Stimulated activated CD8-positive, alpha-beta memory T cell treated with anti-CD3 and anti-CD28 coated beads, Interleukin-7, amount 100 ng/mL, for 4 hours (primary cell): Measurements from ENCODE around the gene FARS2.

ENCODE experiments used
- DNase-seq, 2 donors: peaks; one replicate each; pipeline ENCODE4 v3.0.0-alpha.2; 2020; ENCODE audit warnings: low read depth in 2 of 2

The FARS2 gene

DNA sequence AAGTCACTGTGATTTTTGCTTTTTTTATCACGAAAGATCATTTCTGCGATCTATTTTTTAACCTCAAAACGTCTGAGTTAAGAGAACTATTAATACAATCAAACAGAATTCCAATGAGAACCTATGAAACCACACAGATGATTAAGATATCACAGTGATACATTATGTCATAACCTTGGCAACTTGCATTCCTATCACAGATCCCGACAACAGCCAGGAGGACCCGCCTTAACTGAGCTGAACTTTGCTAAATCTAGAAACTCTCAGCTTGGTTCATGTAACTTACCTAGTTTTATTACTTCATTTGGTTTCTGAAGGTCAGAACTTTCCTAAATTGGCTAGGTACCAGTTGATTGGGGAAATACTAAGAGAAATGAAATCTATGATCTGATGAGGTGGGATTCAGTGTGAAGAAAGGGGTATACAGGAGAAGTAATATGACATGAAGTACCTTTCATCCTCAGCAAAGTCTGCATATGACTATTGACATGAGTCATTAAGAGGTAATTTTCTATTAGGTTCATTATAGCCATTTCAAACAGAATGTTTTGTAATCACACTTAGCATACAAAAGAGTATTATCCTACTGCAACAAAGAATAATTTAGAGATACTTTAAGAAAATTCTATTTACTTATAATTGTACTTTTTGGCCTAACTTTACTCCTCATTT lies 11.7 kb upstream of the FARS2 start:
- no peak for DNase-seq

DNA sequence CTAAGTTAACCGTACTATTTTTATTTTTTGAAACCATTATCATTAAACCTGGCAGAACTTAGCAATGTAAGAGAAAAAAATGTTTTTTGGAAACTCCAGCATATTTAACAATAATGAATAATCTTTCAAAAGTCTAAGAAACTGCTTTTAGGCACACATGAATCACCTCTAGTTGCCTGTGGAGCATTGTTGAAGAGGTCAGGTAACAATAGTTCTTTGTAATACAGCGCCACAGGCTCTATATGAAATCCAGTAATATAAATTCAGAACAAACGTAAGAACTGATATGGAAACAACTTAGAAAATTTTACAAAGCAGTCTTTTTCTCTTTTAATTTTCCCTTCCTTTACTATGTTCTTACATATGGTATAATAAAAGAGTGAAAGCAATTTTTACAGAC lies 10.9 kb upstream of the FARS2 start:
- DNase-seq, result no peak

DNA sequence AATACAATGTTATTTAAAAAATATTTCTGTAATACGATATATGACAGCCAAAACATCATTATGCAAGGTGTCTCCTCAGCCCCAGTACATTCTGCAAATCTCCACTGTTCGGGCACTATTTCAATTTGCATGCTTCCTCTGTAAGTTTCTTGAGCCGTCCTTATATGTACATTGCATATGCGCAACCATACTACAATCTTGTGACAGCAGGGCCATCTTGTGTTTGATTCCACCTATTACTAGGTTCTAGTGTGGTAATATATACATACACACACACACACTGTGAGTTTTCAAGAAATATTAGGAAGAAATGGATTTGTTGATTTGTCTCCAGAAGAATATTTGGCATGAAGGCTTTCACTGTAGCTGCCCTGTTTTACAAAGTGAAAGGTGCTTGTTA lies 10.4 kb upstream of the FARS2 start:
- DNase-seq, result no peak

DNA sequence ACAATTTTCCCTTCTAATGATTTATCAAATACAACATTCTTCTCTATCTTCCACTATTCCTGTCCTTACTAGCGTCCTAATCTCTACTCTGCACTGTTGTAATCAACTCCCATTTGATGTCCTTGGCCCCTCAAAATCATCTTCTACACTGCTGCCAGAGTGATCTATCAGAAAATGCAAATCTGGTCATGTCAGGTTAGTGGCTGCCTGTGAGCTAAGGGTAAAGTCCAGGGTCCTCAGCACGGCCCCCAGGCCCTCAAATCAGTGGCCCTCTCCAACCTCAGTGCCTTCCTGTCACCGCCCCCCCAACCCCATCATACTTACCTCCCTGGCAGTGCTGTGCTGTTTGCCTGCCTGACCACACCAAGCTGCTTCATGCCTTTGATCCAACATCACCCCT lies 4.4 kb upstream of the FARS2 start:
- no peak for DNase-seq

DNA sequence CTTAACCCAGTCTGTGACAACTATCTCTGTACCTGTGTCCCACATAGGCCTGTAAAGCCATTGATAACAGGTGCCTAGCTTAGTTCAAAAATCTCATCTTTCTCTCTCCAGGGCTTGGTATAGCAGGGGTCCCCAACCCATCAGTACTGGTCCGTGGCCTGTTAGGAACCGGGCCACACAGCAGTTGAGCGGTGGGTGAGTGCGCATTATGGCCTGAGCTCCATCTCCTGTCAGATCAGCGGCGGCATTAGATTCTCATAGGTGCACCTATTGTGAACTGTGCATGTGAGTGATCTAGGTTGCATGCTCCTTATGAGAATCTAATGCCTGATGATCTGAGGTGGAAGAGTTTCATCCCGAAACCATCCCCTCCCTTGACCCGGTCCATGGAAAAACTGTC lies 3.9 kb upstream of the FARS2 start:
- DNase-seq, result no peak

DNA sequence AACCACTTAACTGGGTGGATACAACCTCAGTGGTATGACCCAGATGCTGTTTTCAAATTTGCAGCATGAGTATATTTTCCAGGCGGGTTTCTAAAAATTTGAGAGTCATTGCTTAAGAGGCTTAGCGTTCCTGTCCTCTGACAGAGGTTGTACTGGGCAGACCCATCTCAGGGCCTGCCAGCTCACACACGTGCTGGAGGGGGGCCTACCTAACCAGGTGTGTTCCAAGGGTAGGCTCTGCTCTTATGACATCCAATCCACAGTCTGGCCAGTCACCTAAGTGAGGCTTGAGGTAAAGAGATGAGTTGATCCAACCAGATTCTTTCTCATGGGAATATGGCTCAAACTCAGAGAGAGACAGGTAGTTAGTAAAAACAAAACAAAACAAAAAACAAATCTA lies 1.9 kb upstream of the FARS2 start:
- no peak for DNase-seq

DNA sequence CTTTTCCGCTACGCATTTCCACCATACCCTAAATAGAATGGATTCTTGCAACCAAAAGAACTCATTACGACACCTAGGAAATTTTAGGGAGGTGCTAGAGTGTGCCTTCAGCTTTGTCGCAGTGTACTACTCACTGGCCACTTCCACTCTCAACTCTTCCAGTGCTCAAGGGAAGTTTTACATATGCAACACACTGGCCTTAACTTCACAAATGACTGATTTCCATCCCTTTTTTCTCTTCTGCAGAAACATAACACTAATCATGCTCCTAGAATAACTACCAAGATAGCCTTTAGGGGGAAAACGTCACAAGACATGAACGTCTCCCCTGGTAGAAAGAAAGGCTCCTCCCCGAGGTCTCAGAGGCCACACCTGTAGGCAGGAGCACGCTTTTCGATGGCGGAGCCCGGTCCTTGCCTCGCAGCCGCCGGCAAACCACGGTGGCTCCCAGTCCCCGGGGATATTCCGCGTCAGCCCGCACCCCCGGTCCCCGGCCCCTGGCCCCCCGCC lies 1.1 kb upstream of the FARS2 start:
- DNase-seq, result peak; percentile 65 to 73

DNA sequence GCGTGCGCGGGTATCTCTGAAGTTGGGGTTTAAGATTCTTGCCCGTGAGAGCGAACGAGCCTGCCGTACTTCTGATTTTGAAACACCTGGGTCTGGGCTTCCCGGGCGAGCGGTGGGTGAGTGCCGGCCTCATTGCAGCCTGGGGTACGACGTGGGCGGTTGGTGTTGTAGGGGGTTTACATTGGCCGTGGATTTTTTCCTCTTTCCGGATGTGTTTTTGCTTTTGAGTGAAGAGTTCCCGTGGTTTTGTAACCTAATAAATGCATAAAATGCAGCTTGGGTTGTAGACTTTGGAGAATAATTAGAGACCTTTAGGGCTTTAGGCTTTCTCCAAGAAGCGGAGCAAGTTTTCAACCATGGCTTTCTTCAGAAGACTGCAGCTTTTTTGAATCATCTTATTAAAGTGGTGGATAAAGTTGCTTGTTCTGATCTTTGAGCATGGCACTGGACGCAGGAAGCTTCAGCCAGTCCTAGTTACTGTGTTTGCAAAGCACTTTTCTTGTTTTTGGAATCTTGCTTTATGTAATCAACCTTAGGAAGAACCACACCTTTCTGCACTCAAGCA lies 314 bp downstream of the FARS2 start:
- DNase-seq, result no peak

DNA sequence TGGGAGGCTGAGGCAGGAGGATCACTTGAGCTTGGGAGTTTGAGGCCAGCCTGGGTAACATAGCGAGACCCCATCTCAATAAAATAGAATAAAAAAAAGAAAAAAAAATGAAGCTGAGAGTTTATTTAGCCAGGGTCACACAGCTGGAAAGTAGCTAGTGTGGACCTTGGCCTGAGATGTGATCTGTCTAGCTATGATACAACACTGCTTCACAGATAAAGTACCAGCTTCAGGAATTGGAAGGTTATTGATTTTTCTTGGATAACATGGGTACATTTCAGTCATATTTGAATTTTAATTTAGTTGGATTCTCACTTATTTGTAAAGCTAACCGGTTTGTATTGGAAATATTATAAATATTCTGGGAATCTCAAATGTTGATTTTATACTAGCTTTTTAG lies 5.1 kb downstream of the FARS2 start:
- DNase-seq, result no peak

DNA sequence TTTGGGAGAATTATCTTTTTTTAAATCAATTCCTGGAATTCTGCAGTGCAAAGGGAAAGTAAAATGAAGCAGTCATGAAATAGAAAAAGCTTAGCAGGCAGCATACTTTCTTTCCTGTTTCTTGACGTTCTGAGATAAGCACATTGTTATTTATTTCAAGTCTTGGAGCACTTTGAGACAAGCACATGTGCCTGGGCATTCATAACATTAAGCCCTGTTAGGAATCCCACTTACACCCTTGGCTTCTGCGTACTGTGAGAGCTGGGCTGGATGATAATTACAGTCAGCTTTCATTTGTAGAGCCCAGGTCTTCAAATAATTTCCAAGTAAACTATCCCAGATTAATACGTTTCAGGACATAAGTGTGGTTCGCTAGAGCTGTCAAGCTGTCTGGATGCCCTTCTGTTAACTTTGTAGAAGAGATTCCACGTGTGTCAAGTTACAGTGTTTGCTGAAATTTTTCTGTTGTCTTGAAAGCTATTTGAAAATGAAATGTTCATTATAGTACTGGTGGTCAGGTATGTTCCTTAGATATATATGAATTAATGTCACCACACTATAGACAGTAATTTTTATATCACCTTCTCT lies 8.9 kb downstream of the FARS2 start:
- no peak for DNase-seq

DNA sequence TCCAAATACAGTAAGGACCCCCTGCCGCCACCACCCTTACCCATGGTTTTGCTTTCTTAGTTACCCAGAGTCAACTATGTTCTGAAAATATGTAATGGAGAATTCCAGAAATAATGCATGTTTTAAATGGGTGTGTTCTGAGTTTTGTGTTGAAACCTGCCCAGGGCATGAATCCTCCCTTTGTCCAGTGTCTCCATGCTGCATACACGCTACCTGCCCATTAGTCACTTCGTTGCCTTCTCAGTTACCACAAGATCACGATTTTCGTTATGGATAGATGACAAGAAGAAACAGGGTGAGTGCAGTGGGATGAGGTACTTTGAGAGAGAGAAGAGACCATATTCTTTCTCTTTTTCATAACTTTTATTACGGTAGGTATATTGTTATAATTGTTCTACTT lies 10.6 kb downstream of the FARS2 start:
- no peak for DNase-seq

DNA sequence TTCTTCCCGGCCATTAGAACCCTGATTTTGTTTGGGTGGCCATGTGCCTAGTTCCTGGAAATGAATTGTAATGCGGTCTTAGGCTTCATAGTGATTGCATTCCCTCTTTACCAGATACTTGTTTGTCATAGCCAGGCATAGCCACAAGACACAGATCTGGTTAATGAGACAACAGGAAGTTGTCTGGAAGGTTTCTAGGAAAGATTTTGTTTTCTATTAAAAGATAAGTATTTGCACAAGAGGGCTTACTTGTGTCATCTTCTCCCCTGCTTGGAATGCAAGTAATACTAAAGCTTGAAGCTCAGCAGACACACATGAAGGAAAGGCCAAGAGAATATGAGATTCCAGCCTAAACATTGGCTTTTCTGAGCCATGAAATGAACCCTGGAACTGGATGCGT lies 12.9 kb downstream of the FARS2 start:
- no peak for DNase-seq

DNA sequence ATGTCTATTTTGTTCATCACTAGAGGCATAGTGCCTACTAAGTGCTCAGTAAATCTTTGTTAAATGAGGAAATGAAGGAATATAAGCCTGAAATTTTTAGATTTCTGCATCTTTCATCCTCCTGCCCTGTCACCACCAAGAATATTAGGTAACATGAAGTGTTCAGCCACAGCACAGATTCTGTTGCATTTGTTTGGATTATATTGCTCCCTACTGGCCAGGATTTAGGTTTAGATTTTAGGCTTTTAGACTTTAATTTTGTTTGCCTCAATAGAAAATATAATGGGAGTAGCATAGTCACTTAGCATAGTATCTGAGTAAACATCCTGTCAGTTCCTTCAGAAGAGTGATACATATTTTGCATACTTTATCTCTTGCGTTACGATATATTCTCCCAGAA lies 14.2 kb downstream of the FARS2 start:
- no peak for DNase-seq

DNA sequence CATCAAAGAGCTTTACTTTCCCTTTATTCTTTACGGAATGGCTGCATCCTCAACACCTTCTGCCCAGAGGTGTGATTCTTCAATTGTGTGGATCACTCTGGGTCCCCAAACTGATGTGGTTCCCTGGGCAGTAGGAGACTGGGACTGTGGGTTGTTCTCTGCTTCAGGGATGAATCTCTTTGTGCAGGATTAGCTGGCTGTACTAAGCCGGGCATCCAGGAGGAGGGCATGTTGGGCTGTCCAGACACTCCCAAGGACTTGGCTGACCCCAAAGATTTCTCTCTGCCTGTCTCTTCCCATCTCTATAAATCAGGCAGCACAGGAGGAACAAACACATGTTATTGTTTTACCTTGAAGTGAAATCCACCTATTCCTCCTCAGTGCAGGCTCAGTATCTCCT lies 15.3 kb downstream of the FARS2 start:
- DNase-seq, result no peak

DNA sequence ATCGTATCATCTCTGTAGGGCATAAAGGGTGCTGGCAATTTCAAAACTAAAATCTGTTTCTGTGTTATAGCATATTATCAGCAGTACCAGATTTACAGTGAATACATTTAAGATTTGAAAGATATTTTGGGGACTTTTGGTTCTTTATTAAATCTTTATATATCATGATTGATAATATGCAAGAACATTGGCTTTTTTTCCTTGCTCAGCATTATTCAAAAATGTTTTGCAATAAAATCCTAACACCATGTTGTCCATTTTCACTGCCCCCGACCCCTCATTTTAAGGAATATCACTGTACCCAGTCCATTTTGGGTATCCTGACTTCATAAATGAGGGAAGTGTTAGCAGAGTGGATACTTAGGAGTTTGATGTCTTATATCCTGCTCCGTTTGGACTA lies 16.3 kb downstream of the FARS2 start:
- no peak for DNase-seq

DNA sequence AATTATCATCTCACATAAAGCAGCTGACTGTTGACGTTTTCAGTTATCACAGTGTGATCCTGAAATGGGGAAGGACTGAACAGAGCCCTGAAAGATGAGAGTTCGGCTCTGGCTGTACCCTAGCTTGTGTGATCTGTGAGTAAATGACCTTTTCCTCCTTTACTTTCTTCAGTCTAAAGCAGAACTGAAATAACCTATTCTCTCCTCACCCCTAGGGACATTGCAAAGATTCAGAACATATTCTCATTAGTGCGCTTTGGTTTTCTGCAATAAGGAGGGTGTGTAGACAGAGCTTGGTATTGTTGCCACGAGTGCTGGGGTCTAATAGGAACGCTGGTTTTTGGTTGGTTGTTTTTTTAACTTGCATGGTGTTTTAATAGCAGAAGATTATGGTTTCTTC lies 16.7 kb downstream of the FARS2 start:
- DNase-seq, result no peak

DNA sequence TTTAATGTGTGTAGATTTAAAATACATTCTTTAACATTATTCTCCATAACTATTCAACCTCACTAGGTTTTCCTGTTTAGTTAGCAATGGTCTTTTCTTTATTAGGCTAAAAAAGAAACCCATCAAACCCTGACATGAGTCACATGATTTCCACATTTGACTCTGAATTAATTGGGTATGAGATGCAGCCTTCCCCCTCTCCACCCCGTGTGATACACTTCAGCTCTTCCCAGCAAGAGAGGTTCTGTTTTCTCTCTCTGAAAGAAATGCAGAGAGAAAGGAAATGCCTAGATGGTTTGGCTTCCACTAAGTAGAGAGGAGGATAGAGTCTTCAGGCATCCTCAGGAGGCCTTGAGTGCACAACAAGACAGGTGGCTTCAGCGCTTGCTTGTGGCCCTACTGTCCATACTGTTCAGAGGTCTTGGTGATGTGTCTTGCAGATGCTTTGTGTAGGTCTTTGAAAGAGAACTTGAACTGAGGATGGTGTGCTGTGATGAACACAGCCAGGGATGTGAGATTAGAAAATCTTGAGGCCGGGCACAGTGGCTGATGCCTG lies 17.3 kb downstream of the FARS2 start:
- no peak for DNase-seq

DNA sequence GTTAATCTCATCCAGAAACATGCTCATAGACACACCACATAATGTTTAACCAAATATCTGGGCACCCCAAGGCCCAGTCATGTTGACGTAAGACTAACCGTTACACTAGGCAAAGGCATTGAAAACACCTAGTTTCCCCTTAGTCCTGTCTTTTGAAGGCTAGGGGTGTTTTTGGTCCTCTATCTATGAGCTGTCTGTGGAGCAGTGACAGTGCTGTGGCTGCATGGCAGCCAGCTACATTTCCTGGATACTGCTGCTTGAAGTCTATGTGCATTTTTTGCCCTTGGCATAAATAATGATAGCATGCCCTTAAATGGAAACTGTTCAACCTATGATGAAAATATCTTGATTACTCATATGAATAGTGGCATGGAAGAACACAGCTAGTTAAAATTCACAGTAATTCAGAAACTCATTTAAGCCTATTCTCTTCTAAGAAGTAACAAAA lies 18.6 kb downstream of the FARS2 start:
- DNase-seq, result no peak

DNA sequence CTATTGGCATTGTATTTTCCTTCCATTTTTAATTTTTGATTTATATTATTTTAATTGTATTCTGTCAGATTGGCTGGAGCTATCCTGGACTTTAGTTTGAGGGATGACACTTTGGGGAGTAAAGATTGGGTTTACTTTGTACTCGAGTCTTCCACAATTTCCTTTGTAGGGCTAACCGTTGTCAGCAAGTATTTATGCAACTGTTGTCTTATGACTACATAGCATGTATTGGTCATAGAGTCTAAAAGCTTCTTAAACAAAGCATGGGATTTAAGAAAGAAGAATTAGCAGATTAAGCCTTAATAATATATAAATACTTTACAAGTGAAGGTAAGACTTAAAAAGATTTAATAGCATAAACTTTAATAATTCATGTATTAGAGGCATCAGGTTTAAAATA lies 19.6 kb downstream of the FARS2 start:
- DNase-seq, result no peak

DNA sequence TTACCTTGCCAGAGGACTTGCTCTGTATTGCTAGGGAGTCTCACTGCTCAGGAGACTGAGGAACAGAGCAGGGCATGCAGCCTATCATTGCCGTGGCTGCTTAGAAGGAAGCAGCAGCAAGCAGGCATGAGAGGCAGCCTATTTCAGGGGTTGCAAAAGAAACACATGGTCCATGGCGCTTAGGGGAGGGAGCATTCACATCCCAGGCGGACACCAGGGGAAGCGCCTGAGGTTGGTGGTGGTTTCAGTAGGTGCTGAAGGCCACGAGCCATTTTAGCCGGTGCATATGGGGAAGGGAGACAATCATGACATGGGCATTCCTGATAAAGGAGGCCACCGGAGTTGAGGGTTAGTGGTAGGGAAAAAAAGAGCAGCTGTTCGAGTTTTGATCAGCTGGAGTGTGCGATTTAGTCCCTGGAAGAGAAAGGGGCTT lies 20.9 kb downstream of the FARS2 start:
- DNase-seq, result no peak

DNA sequence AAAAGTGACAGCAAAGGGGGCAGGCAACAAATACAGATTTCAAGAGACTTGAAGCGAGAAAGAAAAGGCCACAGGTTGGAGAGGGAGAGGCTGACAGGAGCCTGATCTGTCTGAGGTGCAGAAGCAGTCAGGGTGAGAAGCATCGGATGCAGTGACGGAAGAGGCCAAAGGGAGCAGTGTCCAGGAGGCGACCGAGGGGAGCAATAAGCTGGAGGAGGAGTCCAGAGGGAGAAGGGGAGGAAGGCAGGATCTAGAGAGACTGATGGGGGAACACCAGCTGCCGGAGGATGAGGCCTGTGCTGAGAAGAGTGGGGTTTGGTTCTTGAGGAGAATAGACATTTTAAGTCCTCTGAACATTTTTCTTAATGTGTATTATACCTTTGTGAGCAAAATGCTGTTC lies 23.8 kb downstream of the FARS2 start:
- no peak for DNase-seq

DNA sequence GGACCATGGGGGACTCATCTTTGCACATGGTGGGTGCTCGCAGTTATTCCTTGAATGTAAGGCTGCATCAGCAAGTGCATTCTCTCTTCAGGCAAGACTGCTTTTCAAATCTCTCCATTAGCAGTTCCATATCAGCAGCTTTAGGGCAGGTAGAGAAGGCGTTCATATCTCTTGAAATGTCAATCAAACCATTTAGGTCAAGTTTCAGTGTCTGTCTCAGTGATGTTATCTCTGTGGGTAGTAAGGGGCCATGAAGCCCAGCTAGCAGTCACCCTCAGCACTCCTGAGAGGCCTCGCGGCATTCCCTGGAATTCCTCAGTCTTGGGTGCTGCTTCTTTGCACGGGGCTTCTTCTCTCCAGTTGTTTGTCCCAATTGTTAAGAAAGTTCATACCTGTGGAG lies 24.2 kb downstream of the FARS2 start:
- no peak for DNase-seq

DNA sequence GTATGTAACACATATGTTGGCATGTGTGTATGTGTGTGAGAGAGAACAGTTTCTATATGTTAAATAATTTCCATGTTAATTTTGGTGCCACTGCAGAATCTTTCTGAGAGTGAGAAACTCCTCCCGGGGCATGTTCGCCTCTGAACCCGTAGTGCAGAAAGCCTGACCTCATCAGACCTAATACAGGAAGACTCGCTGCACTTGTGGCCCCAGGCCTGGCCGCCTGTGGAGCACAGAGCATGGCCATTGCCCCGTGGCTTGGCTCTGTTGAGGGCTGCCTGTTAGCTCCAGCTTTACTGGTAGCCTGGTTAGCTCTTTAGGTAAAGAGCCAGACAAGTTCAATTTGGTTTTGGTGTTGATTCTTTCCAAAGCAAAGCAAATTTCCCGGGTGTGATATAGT lies 25.5 kb downstream of the FARS2 start:
- no peak for DNase-seq
